Measurements from ENCODE around the gene DNAJC24. TPM values are rescaled to one million over a fixed set of nuclear protein-coding genes. Genes with fewer than 3 reads are reported as not detected.

The DNAJC24 gene
- total RNA-seq, 2 donors from 2014 or later: 8.3 to 10.1 TPM

DNA sequence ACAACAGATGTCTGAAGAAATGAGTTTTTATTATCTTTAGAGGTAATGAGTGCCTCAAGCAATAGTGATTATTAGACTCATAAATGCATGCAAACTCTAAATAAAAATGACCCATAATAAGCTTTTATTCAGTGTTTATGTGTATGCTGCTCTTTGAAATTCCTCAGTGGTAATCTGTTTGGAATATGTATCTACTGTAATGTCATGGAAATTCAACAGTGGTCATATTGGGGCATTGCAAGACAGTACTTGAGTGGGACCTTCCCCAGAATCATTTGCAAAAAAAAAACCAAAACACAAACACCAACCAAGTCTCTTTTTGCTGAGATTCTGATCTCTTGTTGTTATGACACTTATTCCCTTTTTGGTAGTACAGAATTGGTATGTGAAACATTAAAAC is 35.0 kb downstream of the DNAJC24 start:
- DNase-seq (no peak), ATAC-seq (no peak)
- intact Hi-C loops (cut with DNase I, micrococcal nuclease): no loop called here

DNA sequence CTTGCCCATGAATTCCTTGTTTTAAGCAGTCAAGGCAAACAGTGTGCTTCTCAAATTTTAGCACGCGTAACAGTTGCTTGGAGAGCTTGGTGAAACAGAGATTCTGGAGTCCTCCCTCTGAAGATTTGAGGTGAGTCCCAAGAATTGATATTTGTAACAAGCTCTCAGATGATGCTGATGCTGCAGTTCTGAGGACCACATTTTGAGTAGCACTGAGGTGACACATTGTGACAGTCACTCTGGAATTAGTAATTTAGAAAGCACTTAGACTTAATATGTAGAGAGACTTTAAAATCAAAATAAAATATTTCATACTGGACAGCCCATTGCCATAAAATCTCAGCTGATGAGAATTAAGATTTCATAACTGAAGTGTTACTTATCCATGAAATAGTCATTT is 38.5 kb downstream of the DNAJC24 start:
- no peak for DNase-seq
- no peak for ATAC-seq
- intact Hi-C loops (cut with DNase I, micrococcal nuclease): no loop called here

DNA sequence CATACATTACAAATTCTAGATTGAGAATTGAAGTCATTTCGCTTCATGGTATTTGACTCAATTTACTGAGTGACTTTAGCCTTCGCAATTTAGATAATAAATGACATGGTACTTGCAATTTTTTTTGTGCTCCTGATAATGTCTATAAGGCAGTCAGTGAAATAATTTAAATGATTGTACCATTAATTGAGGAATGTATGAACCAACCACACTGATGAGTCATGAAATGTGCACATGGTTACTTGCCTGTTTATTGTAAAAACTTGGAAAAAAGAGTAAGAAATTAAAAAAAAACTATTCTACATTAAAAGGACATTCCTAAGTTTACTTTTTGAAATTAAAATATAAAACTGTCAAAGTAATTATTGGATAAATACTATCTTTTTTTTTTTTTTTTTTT is 43.3 kb downstream of the DNAJC24 start:
- no peak for ATAC-seq
- no peak for DNase-seq
- intact Hi-C loops (cut with DNase I, micrococcal nuclease): no loop called here

DNA sequence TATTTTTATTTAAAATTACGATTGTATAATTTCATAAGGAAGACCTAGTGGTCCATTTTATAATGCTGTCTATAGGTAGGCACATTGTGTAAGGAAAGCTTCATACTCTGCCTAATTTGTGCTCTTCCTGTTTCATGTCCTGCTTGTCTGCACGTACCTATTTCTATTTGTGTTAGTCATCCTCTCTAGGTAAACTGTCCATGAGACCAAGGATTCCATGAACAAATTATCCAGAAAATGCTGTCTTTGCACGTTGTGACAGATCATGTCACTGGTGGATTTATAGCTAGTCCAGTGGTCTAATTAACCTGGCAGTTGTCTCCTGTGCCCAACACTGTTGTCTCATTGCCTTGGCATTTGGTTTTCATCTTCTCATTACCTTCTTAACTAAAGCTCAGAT is 44.7 kb downstream of the DNAJC24 start:
- DNase-seq (no peak), ATAC-seq (no peak)
- intact Hi-C loops (cut with DNase I, micrococcal nuclease): no loop called here

DNA sequence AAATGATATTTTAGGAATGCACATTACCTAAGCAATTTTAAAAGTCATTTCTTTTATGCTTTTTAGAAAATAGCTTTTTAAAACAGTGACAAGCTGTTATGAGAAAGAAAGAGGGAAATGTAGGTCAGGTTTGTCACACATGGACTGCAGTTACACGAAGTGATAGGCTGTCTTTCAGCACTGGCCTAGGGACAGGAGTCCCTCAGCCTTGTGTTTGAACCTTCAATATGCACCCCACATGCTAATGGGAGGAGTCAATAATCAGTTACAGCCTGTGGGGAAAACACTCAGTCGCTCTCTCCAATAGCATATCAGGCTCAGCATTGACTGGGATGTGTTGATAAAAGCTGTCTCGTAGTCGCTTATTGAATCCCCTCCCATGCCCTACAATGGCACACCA is 45.8 kb downstream of the DNAJC24 start:
- DNase-seq: no peak
- ATAC-seq: no peak
- intact Hi-C loops (cut with DNase I, micrococcal nuclease): no loop called here

DNA sequence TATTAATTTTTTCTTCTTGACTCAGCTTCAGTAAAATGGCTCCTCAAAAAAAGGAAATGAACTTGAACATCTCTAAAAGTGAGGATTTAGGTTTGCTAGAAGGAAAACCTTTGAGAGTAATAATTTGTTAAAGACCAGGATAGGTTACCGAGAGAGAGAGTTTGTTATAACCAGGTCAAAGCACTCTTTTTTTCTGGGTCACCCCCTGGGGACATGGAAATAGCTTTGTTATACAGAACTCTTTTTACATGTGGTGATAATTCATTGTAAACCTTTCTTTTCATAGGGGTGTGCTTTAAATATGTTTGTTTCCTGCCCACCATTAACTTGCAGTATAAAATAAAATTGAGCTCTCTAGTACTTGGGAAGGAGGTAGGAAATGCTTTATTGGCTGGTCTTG is 47.7 kb downstream of the DNAJC24 start:
- no peak for DNase-seq
- no peak for ATAC-seq
- intact Hi-C loops (cut with DNase I, micrococcal nuclease): no loop called here

DNA sequence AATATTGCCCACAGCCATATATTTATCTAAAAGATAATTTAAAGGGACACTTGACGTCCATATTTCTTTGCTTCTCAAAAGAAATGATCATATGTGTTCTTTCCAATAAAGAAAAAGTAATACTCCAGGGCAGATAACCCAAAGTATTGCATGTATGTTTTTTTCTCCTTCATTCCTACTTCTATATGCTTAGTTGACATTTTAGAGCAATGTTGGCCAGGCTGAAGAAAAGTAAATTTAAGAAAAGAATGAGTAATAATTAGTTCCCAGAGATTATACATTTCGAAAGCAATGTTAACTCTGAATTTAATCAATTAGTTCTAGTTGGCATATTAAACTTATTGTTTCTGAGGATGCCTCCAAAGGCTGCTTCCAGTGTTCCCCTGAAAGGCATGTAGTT is 48.2 kb downstream of the DNAJC24 start:
- intact Hi-C loops (cut with DNase I, micrococcal nuclease): no loop called here
- no peak for ATAC-seq

DNA sequence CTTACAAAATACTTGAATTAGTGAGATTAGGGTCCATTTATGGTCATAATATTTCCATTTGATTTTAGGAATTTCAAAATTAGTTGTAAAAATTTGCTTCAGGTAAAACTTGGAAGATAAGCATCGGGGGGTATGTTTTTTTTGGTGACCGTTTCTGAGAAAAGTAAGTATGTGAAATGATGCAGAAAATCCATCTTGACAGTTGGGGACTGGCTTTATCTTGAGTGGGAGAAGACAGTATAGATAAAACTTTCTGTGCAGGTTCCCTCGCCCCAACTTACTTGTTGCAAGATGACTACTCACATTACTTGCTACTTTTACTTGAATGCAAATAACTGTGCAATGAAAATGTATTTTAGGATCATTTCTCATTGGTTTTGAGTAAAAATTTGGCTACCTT is 49.5 kb downstream of the DNAJC24 start:
- DNase-seq: no peak
- no peak for ATAC-seq
- intact Hi-C loops (cut with DNase I, micrococcal nuclease): no loop called here

More for the DNA sequence above, 48.2 kb downstream of the DNAJC24 start:
- DNase-seq: no peak

DNA sequence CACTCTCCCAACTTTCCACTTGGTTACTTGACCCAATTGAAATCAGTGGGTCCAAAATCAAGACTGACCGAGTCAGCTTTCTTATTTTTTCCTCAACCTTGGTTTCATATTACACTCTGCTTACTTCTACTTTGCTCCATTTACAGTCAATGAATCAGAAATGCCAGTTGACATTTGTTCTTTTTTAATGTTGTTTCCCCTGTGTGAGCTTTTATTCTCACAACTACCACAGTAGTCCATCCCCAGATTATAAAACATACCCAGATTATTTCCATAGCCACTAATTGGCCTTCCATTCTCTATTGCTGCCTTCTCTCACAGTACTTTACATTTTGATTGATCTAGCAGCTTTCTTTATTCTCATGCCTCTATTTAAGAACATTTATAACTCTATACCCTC is 50.0 kb downstream of the DNAJC24 start:
- intact Hi-C loops (cut with DNase I, micrococcal nuclease): no loop called here
- ATAC-seq (no peak), DNase-seq (no peak)

DNA sequence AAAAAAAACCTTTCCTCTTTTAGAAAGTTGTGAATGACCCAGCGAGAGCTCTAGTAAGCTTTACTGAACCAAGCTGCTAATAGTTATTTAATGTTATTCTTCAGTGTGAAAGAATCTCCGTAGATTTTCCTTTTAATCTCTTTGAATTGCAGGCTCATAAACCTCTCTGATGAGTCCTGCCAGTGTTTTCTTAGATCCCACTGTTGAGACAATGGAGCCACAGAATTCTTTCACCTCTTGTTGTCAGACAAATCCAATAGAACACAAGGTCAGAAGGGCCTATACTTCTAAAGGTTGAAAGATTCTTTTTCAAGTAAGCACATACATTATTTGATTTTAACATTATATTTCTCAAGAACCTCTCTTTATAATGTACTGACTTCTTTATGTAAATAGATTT is 52.2 kb downstream of the DNAJC24 start:
- ATAC-seq: no peak
- intact Hi-C loops (cut with DNase I, micrococcal nuclease): no loop called here

DNA sequence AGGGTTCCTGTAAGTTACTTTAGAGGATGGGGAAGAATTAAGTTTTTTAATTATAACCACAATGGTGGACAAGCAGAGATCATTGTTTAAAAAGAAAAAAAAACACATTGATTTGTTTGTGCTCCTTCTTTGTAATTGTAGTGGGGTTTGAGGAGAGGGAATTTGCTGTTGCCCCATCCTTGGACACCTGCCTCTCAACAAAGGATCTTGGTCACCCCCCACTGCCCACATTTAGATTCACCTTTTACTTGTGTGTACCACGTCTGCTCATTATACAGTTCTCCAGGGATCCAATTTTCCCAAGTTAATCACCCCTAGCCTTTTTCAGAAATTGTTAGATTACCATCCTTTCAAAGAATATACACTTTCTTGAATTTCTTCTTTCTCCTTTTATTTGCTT is 53.0 kb downstream of the DNAJC24 start:
- no peak for DNase-seq

More for the DNA sequence above, 52.2 kb downstream of the DNAJC24 start:
- no peak for DNase-seq

DNA sequence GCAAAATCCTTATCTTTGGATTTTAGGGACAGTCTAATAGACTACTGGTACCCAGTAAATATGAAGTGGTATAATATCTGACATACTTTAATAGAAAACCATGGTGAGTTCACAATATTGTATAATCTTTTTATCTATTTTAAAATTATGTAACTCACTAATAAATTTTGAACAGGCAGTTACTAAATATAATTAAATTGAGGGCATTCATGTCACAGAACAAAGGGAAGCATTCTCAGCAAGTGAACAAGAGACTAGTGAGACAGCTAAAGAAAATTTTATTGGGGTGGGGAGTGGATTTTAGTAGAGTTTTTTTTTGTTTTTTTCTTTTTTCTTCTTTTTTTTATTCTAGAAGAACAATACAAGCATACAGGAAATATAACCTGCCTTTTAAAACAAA is 55.0 kb downstream of the DNAJC24 start:
- no peak for ATAC-seq
- intact Hi-C loops (cut with DNase I, micrococcal nuclease): no loop called here
- no peak for DNase-seq

More for the DNA sequence above, 53.0 kb downstream of the DNAJC24 start:
- no peak for ATAC-seq
- intact Hi-C loops (cut with DNase I, micrococcal nuclease): no loop called here

DNA sequence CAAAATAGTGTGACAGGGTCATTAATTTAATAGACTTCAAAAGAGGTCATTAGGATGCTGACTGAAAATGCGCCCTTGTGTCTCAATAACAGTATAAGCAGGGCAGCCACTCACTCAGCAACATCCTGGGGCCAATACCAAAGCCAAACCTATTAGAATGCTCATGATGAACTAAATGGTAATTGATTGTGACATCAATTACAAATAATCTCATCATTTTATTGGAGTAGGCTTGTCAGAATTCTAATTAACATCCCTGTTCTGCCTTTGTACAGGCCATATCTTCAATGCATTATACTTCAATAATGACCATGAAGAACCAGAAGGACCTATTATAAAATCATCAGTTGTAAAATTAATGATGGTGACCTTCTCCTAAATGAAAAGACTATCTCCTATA is 64.2 kb downstream of the DNAJC24 start:
- DNase-seq: no peak
- intact Hi-C loops (cut with DNase I, micrococcal nuclease): no loop called here
- ATAC-seq: no peak

DNA sequence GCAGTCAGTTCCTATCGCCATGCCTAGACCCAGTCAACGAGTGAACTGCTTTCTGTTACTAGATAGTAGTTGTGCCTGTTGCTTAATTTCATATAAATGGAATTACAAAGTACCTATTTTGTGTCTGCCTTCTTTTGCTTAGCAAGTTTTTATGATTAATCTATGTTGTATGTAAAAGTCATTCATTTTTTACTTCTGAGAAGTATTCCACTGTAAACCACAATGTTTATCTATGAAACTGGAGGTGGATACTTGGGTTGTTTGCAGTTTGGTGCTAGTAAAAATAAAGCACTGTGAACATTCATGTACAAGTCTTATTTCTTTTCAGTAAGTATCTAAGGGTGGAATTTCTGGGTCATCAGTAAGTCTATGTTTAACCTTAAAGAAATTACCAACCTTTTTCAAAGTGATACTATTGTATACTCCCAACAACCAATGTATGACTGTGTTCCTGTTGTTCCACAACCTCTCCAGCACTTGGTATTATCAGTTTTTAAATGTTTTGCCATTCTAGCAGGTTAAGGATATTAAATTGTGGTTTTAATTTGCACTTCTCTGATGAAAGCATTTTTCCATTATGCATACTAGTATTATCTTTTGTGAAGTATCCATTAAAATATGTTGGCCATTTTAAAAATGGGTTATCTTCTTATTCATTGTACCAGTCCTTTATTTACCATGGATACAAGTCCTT is 68.2 kb downstream of the DNAJC24 start:
- intact Hi-C loops (cut with DNase I, micrococcal nuclease): no loop called here
- no peak for DNase-seq

DNA sequence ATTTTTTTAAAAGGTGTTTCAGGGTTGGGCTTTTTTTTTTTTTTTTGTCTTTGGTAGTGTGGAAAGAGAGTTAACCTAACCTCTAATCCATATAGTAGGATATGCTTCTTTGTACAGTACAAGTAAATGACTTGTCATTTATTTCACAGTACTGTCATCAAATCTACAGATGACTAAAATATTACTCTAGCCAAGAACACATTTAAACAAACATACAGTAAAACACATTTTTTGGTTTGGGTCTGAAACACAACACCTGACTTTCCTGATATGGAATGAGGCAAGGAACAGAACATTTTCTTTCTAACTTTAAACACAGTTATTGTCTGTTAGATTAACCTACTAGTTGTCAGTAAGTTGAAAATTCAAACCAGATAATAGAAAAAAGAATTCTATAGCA is 71.6 kb downstream of the DNAJC24 start:
- ATAC-seq: no peak
- intact Hi-C loops (cut with DNase I, micrococcal nuclease): no loop called here
- no peak for DNase-seq

More for the DNA sequence above, 68.2 kb downstream of the DNAJC24 start:
- no peak for ATAC-seq

DNA sequence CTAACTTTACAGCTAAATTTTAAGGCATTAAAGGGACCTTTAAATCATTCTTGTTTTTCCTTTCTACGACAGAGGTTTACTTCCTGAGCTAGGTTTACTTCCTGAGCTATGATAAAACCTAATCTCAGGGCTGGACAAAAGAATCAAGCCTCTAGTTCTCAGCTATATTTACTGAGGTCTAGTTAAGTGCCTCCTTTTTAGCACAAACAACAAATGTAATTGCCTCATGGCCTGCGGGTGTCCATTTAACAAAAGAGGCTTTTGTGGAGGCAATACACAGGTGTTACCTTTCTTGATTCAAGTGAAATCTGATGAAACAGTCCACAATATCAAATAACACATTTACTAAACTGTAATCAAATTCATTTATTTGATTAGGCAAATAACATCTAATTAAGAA is 72.4 kb downstream of the DNAJC24 start:
- DNase-seq (no peak), ATAC-seq (no peak)
- intact Hi-C loops (cut with DNase I, micrococcal nuclease): no loop called here

DNA sequence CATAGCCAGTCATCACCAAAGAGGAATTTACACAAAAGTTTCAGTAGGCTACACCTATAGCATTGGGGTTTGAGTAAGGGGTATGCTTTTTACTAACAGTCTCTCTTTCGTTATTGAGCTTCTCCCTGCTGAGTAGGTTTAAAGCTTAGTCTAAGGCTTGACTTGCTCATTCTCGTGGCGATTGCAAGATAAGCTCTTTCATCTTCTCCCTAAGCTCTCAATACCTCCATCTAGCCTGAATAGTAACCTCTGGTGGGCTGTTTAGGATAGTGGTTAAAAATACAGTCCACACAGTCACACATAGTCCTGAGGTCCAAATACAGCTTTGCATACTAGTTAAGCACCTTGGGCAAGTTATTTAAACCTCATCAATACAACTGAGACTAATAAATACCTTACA is 74.1 kb downstream of the DNAJC24 start:
- DNase-seq (no peak), ATAC-seq (no peak)
- intact Hi-C loops (cut with DNase I, micrococcal nuclease): no loop called here

DNA sequence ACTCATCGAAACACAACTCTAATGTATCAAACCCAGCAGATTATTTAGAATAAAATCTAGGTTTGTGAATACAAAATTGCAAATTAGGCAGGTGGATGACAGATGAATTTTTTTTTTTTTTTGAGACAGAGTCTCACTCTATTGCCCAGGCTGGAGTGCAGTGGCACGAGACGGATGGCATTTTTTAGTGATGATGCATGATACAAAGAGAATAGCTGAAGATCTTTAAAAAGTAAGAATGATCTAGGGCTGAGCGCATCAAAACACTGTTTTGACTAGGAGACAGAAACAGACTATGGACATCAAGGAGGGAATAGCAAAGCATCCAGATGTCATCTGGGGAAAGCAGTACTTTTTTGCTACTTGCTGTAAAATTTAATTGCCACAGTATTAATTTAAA is 76.0 kb downstream of the DNAJC24 start:
- intact Hi-C loops (cut with DNase I, micrococcal nuclease): no loop called here
- DNase-seq: no peak
- no peak for ATAC-seq

DNA sequence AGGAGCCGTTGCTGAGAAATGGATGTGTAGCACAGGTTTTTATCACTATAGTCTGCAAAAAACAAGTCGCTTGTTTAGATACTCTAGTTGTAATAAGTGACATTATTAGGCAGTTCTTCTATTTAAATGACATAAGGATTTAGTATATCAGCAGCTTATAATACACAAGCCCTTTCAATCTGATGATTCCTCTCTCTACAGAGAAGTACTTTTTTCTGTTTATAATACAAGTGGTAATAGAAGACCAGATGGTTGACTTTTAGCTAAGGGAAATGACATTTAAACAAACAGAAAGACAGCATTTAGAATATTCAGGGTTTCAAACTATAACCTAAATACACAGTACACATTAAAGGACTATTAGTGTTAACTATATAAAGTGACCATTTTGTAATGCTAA is 79.4 kb downstream of the DNAJC24 start:
- intact Hi-C loops (cut with DNase I, micrococcal nuclease): no loop called here
- ATAC-seq: no peak

DNA sequence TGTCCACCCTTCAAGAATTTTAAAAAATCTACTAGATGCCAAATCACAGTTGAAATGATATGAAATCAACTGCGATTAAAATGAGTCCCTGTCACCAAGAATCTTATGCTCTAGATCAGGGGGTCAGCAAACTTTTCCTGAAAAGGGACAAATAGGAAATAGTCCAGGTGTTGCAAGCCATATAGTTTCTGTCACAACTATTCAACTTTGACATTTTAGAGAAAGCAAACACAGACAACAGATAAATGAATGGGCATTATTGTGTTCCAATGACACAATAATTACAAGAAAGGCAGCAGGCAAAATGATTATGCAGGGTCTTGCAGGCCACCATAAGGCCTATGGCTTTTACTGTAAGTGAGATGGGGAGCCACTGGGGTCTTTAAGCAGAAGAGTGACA is 81.2 kb downstream of the DNAJC24 start:
- intact Hi-C loops (cut with DNase I, micrococcal nuclease): no loop called here
- ATAC-seq (no peak), DNase-seq (no peak)

More for the DNA sequence above, 79.4 kb downstream of the DNAJC24 start:
- no peak for DNase-seq

DNA sequence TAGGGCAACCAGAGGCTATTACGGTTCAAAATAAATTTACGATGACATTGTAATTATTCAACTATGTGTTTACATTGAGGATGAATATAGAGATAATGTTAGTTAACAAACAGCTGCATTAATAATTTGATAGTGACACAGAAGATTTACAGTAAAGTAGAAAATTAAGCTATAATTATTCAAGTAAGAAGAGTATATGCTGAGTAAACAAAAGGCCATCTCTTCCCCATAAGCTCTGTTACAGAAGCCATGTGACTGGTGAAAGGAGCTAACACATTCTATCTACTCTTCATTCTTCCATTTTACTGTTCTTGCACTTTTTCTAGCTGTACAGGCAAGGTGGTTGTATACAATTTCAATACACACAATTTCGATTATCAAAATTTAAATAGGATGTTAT is 85.5 kb downstream of the DNAJC24 start:
- ATAC-seq (no peak), DNase-seq (no peak)
- intact Hi-C loops (cut with DNase I, micrococcal nuclease): no loop called here
